Transverse colon (tissue), 4 donors: ENCODE results near the gene PTPRD. TPM values are rescaled to one million over a fixed set of nuclear protein-coding genes. Genes with fewer than 3 reads are reported as not detected.

ENCODE experiments used
- DNase-seq: peaks from one replicate; pipeline ENCODE4 v3.0.0-alpha.2; 2019
- H3K27ac ChIP-seq, 4 donors: fragments of 200-600 bp; sonication (generic); 2 replicates each; pipeline ENCODE4 v1.5.1; 2016 to 2018; ENCODE audit warnings: inconsistent platforms in 4 of 4
- H3K27me3 ChIP-seq: fragments of 200-600 bp; sonication (generic); 2 replicates; pipeline ENCODE4 v1.5.1; 2017; ENCODE audit warnings: inconsistent platforms
- H3K36me3 ChIP-seq, 4 donors: fragments of 200-600 bp; sonication (generic); 2 replicates each; pipeline ENCODE4 v1.5.1; 2017 to 2019; ENCODE audit warnings: inconsistent platforms in 4 of 4
- H3K4me1 ChIP-seq, 4 donors: fragments of 200-600 bp; sonication (generic); 2 replicates each; pipeline ENCODE4 v1.5.1; 2017 to 2020; ENCODE audit warnings: inconsistent platforms in 4 of 4
- H3K4me3 ChIP-seq, 4 donors: fragments of 200-600 bp; sonication (generic); 1 replicate in 1 of 4; 2 replicates in 3 of 4; pipeline versions ENCODE4 v1.5.1 to v1.6.1; 2017 to 2019; ENCODE audit warnings: inconsistent platforms in 4 of 4
- H3K9me3 ChIP-seq, 2 donors: fragments of 200-600 bp; sonication (generic); 2 replicates each; pipeline ENCODE4 v1.5.1; 2017 to 2019; ENCODE audit warnings: inconsistent platforms in 2 of 2
- EP300 ChIP-seq: sonication (generic); formaldehyde crosslinking; IDR thresholded peaks from one replicate; pipeline ENCODE4 v1.6.1; 2017; ENCODE audit warnings: antibody characterized with exemption, low read depth
- POLR2A ChIP-seq: fragments of 450-650 bp; IDR thresholded peaks from one replicate; pipeline ENCODE4 v1.6.1; 2016; ENCODE audit warnings: antibody characterized with exemption, mild to moderate bottlenecking, moderate library complexity
- POLR2AphosphoS5 ChIP-seq, 3 donors: sonication (generic); formaldehyde crosslinking; IDR thresholded peaks; one replicate each; pipeline ENCODE4 v1.6.1; 2016; ENCODE audit warnings: antibody characterized with exemption in 3 of 3
- WGBS, 2 donors: methylation state at CpG; one replicate each; pipeline ENCODE4 v1.1.5; 2018; ENCODE audit warnings: low coverage in 1 of 2; 5-methylcytosine and 5-hydroxymethylcytosine counted together
- in situ Hi-C, 4 donors: fragments of 200-750 bp; cut with MboI; loops; one replicate each; pipeline versions ENCODE4 v1.15.0 to v1.15.1; 2017; ENCODE audit warnings: low sequenced_read_pairs in 3 of 4, low pct_ligation_motif_present in 1 of 4, low pct_unique_long_range_greater_than_20kb in 1 of 4
- intact Hi-C: fragments of 100-400 bp; cut with DNase I; formaldehyde crosslinking; loops from one replicate; pipeline ENCODE4 v1.15.1; 2023; ENCODE audit warnings: low total_unique reads
- total RNA-seq, 4 donors: library from RNA; depleted of rRNA; stranded (reverse); fragments of >200 nt; gene quantifications; one replicate each; pipeline ENCODE4 v1.1.0, GENCODE V29; 2016
- TF ChIP-seq, protein P1 (sequence below), 5 experiments: fragments of 200-600 bp in 3 of 5; fragments of 450-650 bp in 2 of 5; sonication (generic) in 3 of 5; IDR thresholded peaks; 1 replicate in 2 of 5; 2 replicates in 3 of 5; pipeline ENCODE4 v1.5.1; 2016 to 2017; ENCODE audit warnings: antibody characterized with exemption in 5 of 5, inconsistent platforms in 3 of 5, mild to moderate bottlenecking in 2 of 5, moderate library complexity in 1 of 5

The PTPRD gene
- total RNA-seq, 4 donors from 2014 or later = 43.0 to 115 (median 79.1) TPM

DNA sequence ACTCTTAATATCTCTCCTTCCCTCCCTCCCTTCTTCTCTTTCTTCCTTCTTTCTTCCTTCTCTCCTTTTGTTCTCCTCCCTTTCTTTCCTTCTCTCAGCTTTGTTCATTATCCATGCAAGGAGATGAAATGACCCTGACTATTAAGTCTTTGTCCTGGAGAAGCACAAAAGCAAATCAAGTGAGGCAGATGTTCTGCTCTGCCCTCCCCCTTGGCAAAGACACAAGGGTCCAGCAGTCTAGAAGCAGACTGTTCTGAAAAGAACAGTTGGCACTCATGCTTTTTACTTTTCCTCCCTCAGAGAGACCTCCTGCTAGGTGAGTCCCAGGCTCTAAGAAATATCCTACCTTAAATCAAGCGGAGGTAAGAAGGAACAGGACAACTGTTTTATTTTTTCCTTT, 1745.7 kb downstream of the PTPRD start:
- in situ Hi-C loops (no loop called here), intact Hi-C loops (loop anchor here (5.0 kb wide), 1 partner anchor 1645 kb away; no protein-coding TSS in a partner anchor)
- no peak overlapping the region for H3K27ac ChIP-seq
- no peak for TF ChIP-seq POLR2A
- TF ChIP-seq, protein P1, sequence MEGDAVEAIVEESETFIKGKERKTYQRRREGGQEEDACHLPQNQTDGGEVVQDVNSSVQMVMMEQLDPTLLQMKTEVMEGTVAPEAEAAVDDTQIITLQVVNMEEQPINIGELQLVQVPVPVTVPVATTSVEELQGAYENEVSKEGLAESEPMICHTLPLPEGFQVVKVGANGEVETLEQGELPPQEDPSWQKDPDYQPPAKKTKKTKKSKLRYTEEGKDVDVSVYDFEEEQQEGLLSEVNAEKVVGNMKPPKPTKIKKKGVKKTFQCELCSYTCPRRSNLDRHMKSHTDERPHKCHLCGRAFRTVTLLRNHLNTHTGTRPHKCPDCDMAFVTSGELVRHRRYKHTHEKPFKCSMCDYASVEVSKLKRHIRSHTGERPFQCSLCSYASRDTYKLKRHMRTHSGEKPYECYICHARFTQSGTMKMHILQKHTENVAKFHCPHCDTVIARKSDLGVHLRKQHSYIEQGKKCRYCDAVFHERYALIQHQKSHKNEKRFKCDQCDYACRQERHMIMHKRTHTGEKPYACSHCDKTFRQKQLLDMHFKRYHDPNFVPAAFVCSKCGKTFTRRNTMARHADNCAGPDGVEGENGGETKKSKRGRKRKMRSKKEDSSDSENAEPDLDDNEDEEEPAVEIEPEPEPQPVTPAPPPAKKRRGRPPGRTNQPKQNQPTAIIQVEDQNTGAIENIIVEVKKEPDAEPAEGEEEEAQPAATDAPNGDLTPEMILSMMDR (IDR thresholded peaks at IDR 0.05) = no peak
- no peak for TF ChIP-seq POLR2AphosphoS5 (IDR thresholded peaks at IDR 0.05)
- TF ChIP-seq EP300 = no peak
- H3K4me3 ChIP-seq = no peak overlapping the region
- H3K4me1 ChIP-seq = peaks cover 0 to 13% (median 0%) of the 10 kb centered on the region in 4 donors
- no peak for DNase-seq
- H3K36me3 ChIP-seq = no peaks in the 10 kb centered on the region
- H3K9me3 ChIP-seq = no peaks in the 10 kb centered on the region
- H3K27me3 ChIP-seq = no peaks in the 10 kb centered on the region
- WGBS, 2 donors = 100% methylated on average over 1 of the region's 1 CpG

DNA sequence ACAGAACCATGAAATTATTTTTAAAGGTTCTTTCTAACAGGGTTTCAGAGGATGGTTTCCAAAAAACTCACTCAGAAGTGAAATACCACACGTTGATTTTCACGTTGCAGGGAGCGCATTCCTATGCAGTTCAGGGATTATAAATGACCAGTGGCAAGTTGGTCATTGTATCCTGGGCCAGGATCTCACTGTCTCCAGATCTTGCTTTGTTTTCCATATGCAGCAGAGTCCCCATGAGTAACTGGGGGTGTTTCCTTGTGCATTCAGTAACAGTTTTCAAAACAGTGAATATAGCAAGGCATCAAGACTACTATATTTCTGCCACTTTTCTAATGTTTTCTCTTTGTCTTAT, 1748.3 kb downstream of the PTPRD start:
- WGBS, 2 donors = 70 to 78% methylated on average over 3 of the region's 3 CpGs
- H3K4me3 ChIP-seq = no peak overlapping the region
- TF ChIP-seq, protein P1 (IDR thresholded peaks at IDR 0.05) = no peak
- TF ChIP-seq POLR2A = no peak
- no peak for TF ChIP-seq EP300
- TF ChIP-seq POLR2AphosphoS5 (IDR thresholded peaks at IDR 0.05) = no peak
- in situ Hi-C loops (no loop called here), intact Hi-C loops (no loop called here)
- no peaks in the 10 kb centered on the region for H3K27me3 ChIP-seq
- H3K4me1 ChIP-seq = peaks cover 0 to 4% (median 0%) of the 10 kb centered on the region in 4 donors
- DNase-seq = no peak
- H3K36me3 ChIP-seq = no peaks in the 10 kb centered on the region
- H3K9me3 ChIP-seq = no peaks in the 10 kb centered on the region
- no peak overlapping the region for H3K27ac ChIP-seq

DNA sequence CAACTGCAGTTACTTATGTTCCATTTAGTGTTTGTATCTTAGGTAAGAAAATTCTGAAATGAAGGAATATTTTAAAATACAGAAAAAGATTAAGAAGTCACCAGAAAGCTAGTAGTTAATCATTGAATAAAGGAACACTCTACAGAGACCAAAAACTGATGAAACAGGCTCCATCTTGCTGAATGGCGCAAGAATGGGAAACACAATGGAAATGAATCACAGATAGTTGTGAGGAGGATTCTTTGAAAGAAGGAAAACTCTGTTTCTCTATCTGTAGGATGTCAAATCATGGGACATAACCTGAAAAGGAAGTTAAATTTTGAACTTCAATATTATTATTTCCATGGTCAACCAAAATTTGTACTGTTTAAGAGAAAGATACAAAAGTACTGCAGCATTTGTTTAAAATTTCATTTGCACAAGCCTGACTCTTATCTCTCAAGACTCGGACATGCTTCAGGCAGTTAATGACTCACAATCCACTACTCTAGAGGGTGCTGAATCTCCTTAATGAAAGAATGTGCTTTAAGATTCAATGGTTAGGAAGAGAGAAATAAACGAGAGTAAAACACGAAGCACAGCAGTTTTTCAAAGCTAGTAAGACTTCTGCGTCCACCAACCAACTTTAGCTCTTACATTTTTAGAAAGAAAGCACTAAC, 1748.8 kb downstream of the PTPRD start:
- Histone ChIP-seq H3K4me1 (peaks cover 0 to under 1% (median 0%) of the 10 kb centered on the region in 4 donors), H3K36me3 (no peaks in the 10 kb centered on the region), H3K4me3 (no peak overlapping the region), H3K27me3 (no peaks in the 10 kb centered on the region), H3K9me3 (no peaks in the 10 kb centered on the region), H3K27ac (no peak overlapping the region)
- intact Hi-C loops (no loop called here), in situ Hi-C loops (no loop called here)
- DNase-seq = no peak
- WGBS, 2 donors = 72 to 76% methylated on average over 5 of the region's 5 CpGs
- TF ChIP-seq POLR2AphosphoS5 (IDR thresholded peaks at IDR 0.05) (no peak), POLR2A (no peak)
- TF ChIP-seq, protein P1 (IDR thresholded peaks at IDR 0.05) = no peak

DNA sequence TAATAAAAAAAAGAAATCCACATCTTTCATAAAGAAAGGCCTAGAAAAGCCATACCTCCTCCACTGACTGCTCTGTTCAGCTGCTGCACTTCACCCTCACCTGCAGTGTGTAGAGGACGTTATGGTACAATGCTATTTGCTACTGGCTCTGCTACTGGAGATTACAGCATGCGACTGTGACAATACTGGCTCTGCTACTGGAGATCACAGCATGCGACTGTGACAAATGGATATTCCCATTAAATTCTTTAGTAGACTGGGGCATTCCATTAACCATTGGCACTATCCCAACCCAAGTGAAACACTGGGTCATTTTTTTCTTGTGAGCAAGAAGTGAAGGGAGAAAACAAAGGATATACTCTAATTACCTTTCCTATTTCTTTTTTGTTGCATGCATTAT, 1749.7 kb downstream of the PTPRD start:
- H3K9me3 ChIP-seq = no peaks in the 10 kb centered on the region
- H3K27ac ChIP-seq = no peak overlapping the region
- no peak for DNase-seq
- H3K36me3 ChIP-seq = no peaks in the 10 kb centered on the region
- peaks cover 0 to 4% (median 2%) of the 10 kb centered on the region in 4 donors for H3K4me1 ChIP-seq
- no peak overlapping the region for H3K4me3 ChIP-seq
- H3K27me3 ChIP-seq = peaks cover 4% of the 10 kb centered on the region
- in situ Hi-C loops (no loop called here), intact Hi-C loops (no loop called here)
- TF ChIP-seq POLR2AphosphoS5 (IDR thresholded peaks at IDR 0.05) (no peak), POLR2A (no peak), EP300 (no peak)
- TF ChIP-seq, protein P1 (IDR thresholded peaks at IDR 0.05) = no peak
- WGBS, 2 donors = 86 to 88% methylated on average over 1 to 3 of the region's 3 CpGs
